BE2C (cell line): ENCODE results near the gene GMPR.
"Not testable (repeated sequence)": the region's sequence is repeated elsewhere in the genome, so short reads cannot be mapped to it uniquely, and the experiment has no call there.

Experiments used
- DNase-seq: peaks from one replicate; pipeline ENCODE4 v3.0.0-alpha.2; 2020
- H3K27me3 ChIP-seq: fragments of 250-450 bp; sonication (Bioruptor Pico); 2 replicates; pipeline ENCODE4 v1.5.1; 2020; ENCODE audit warnings: mild to moderate bottlenecking
- H3K36me3 ChIP-seq: fragments of 250-450 bp; sonication (Bioruptor Pico); 2 replicates; pipeline ENCODE4 v1.5.1; 2020; ENCODE audit warnings: mild to moderate bottlenecking
- H3K4me1 ChIP-seq: fragments of 250-450 bp; sonication (Bioruptor Pico); 2 replicates; pipeline ENCODE4 v1.5.1; 2020
- H3K4me3 ChIP-seq: 2 replicates; pipeline ENCODE4 v1.5.1; 2011; ENCODE audit warnings: low read depth, low read length
- H3K9me3 ChIP-seq: fragments of 250-450 bp; sonication (Bioruptor Pico); 2 replicates; pipeline ENCODE4 v1.5.1; 2020
- TF ChIP-seq, protein P1 (sequence below): IDR thresholded peaks from 2 replicates; pipeline ENCODE4 v1.5.1; 2012; ENCODE audit warnings: mild to moderate bottlenecking, low read depth, low read length

GMPR gene

DNA sequence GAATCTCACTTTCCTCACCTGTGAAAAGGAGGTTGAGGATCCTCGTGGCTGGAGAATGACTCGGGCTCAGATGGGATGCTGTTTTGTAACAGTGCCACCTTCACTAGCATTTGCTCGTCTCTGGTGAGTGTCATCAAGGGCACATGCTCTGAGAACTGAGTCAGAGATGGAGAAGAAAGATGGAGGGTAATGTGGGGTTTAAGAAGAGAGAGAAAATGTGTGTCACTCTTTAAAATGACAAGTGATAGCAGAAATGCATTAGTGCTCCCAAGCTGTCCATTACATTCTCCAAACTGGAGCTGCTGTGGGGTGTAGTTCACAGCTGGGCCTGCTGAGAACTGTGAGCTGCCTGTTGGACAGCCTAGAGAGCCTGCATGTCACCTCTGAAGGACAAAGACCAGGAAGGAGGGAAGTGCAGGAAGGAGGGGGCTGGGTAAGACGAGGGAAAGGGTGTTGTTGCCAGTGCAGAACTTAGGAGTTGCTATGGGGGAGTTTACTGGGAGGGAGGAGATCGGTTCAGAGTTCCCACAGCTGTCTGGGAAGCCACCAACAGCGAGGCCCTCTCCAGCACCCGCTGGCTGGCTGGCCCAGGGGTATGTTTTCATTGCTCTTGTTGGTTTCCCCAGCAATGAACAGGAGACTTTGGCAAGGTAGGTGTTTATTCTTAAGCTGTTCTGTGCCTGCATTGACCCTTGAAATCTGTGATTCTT, 19.8 kb downstream of the GMPR start:
- Histone ChIP-seq H3K4me3 (no peak overlapping the region), H3K27me3 (no peaks in the 10 kb centered on the region), H3K9me3 (no peaks in the 10 kb centered on the region), H3K4me1 (peaks cover 4% of the 10 kb centered on the region), H3K36me3 (no peaks in the 10 kb centered on the region)
- no peak for DNase-seq
- TF ChIP-seq, protein P1, sequence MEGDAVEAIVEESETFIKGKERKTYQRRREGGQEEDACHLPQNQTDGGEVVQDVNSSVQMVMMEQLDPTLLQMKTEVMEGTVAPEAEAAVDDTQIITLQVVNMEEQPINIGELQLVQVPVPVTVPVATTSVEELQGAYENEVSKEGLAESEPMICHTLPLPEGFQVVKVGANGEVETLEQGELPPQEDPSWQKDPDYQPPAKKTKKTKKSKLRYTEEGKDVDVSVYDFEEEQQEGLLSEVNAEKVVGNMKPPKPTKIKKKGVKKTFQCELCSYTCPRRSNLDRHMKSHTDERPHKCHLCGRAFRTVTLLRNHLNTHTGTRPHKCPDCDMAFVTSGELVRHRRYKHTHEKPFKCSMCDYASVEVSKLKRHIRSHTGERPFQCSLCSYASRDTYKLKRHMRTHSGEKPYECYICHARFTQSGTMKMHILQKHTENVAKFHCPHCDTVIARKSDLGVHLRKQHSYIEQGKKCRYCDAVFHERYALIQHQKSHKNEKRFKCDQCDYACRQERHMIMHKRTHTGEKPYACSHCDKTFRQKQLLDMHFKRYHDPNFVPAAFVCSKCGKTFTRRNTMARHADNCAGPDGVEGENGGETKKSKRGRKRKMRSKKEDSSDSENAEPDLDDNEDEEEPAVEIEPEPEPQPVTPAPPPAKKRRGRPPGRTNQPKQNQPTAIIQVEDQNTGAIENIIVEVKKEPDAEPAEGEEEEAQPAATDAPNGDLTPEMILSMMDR = no peak

DNA sequence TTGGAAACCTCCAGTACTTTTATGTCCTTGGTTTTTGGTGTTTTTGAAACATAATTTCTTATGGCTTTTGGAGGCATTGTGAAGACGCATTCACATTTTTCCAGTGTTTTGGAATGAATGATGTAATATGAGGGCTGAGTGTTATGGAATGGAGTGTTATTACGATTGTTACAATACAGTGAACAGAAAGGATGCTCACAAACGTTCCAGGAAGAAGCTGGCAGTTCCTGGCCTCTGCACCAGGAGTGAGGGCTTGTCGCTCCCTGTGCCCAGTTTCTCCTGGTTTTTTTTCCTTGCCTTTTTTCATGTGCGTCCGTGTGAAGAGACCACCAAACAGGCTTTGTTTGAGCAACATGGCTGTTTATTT, 20.3 kb downstream of the GMPR start:
- Histone ChIP-seq H3K4me3 (no peak overlapping the region), H3K4me1 (peaks cover 4% of the 10 kb centered on the region), H3K36me3 (no peaks in the 10 kb centered on the region), H3K9me3 (no peaks in the 10 kb centered on the region), H3K27me3 (no peaks in the 10 kb centered on the region)
- TF ChIP-seq, protein P1 = no peak
- DNase-seq = no peak

- H3K27me3 ChIP-seq, H3K4me1 ChIP-seq, H3K4me3 ChIP-seq, H3K9me3 ChIP-seq, DNase-seq, H3K36me3 ChIP-seq: not testable (repeated sequence)
Measured at GRCh38 chr6:16259604-16260003, 21.2 kb downstream of the GMPR start.

- not testable (repeated sequence) for H3K36me3 ChIP-seq, H3K9me3 ChIP-seq, H3K4me1 ChIP-seq, H3K27me3 ChIP-seq, DNase-seq, H3K4me3 ChIP-seq
Measured at GRCh38 chr6:16260602-16261001, 22.2 kb downstream of the GMPR start.

- not testable (repeated sequence) for H3K4me1 ChIP-seq, H3K4me3 ChIP-seq, H3K27me3 ChIP-seq, H3K36me3 ChIP-seq, H3K9me3 ChIP-seq, DNase-seq
Measured at GRCh38 chr6:16262773-16263172, 24.4 kb downstream of the GMPR start.

DNA sequence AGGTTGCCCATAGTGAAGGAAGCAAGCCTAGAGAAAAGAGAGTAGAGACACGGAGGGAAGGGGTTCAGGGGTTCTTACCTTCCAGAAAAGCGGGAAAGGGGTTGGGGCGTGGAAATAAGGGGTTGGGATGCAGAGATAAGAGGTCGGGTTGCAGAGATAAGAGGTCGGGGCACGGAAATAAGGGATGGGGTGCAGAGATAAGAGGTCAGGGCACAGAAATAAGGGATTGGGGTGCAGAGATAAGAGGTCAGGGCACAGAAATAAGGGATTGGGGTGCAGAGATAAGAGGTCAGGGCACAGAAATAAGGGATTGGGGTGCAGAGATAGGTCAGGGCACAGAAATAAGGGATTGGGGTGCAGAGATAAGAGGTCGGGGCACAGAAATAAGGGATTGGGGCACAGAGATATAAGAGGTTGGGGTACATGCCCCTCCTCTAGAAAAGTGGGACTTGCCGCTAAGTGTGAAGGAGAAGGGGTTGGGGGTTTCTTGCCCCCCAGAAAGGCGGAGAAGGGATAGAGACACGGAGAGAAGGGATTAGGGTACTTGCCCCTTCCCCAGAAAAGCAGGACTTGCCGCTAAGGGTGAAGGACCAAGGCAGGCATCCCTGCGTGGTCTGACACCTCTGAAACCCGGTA, 25.2 kb downstream of the GMPR start:
- not testable (repeated sequence) for H3K36me3 ChIP-seq, H3K4me1 ChIP-seq, DNase-seq, H3K4me3 ChIP-seq, H3K9me3 ChIP-seq, H3K27me3 ChIP-seq

DNA sequence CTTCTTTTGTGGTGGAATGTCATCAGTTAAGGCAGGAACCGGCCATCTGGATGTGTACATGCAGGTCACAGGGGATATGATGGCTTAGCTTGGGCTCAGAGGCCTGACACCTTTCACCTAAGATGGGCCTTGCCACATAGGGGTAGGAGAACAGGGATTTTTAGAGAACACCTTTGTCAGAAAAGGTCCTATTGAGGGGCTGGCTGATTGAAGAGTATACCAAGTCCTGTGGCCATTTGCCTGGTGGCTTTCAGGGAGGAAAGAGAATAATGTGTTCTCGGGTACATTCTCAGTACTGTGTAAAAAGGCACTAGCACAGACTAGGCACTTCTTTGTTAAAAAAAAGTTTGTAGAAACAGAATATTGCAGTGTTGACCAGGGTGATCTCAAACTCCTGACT, 26.4 kb downstream of the GMPR start:
- H3K27me3 ChIP-seq = no peaks in the 10 kb centered on the region
- H3K9me3 ChIP-seq = no peaks in the 10 kb centered on the region
- H3K36me3 ChIP-seq = no peaks in the 10 kb centered on the region
- DNase-seq = no peak
- no peaks in the 10 kb centered on the region for H3K4me1 ChIP-seq
- no peak overlapping the region for H3K4me3 ChIP-seq
- TF ChIP-seq, protein P1 = no peak

- Histone ChIP-seq H3K9me3 (no peaks in the 10 kb centered on the region), H3K27me3 (no peaks in the 10 kb centered on the region), H3K4me1 (no peaks in the 10 kb centered on the region), H3K4me3 (no peak overlapping the region), H3K36me3 (no peaks in the 10 kb centered on the region)
- DNase-seq = no peak
- TF ChIP-seq, protein P1 = no peak
Measured at GRCh38 chr6:16265351-16266341, 27.3 kb downstream of the GMPR start.
